Nucleus accumbens (tissue), 56 donors: ENCODE results near the gene PITRM1.
A peak's percentile ranks its signal among the peaks of the same experiment; 100 is the strongest.

Experiments used
- DNase-seq, 56 donors: peaks; one replicate each; lab custom pipeline; 2025; lab: John Stamatoyannopoulos, UW

PITRM1 gene

GRCh38 chr10:3167611-3168330, 4.8 kb downstream of the PITRM1 start:
- no peak for DNase-seq

- no peak for DNase-seq
Observed at GRCh38 chr10:3166496-3167290, 5.9 kb downstream of the PITRM1 start.

- no peak for DNase-seq
Observed at GRCh38 chr10:3165196-3165595, 7.4 kb downstream of the PITRM1 start.

DNA sequence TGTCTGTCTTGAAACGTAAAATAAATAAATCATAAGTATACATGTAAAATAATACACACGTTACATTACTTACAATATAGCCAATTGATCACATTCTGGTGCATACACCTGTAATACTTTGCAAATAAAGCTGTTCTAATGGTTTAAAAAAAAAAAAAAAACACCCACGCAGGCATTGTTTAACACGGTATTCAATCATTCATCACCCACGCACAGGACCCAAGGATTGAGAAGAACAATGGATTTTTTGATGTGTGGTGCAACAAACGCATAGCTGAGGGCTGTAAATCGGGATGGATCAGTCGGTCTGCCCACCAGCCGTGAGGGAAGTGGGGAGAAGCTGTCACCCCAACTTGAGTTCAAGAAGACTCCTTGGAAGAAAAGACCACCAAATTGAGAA, 8.7 kb downstream of the PITRM1 start:
- no peak for DNase-seq

- DNase-seq, result no peak
Observed at GRCh38 chr10:3162533-3162932, 10.0 kb downstream of the PITRM1 start.

DNA sequence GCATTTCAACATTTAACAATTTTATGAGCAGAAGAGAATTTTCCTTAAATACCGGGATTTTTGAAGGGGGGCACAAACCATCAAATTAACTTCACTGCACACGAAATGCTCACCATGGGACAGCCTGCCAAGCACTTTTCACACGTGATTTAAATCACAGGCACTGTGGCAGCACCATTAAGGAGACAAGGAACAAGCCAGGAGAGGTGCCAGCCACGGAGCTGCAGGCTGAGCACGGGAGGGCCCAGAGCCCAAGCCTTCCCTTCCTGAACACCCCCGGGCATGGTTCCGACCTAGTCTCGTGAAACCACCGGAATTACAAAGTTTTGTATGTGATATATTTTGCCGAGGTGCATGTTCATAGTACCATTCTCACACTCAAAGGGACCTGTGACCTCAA, 13.4 kb downstream of the PITRM1 start:
- peak in 2 of 56 donors; percentile 20 to 31 for DNase-seq

DNA sequence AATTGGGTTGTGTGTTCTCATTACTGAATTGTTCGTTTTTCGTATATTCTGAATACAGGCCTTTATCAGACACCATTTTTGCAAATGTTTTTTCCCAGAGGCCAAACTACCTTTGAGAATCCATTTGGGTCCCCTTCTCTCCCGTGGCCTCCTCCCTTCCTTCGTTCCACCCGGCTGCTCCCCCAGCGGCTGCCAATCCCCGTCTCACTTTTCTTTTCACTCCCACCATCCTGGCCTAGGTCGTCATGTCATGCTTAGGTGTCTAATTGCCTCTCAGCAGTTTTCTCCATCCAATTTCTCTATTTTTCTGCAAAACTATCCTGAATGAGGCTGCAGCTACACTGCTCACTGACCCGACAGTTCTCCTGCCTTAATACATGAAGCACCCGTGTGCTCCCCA, 17.9 kb downstream of the PITRM1 start:
- DNase-seq, result no peak

DNA sequence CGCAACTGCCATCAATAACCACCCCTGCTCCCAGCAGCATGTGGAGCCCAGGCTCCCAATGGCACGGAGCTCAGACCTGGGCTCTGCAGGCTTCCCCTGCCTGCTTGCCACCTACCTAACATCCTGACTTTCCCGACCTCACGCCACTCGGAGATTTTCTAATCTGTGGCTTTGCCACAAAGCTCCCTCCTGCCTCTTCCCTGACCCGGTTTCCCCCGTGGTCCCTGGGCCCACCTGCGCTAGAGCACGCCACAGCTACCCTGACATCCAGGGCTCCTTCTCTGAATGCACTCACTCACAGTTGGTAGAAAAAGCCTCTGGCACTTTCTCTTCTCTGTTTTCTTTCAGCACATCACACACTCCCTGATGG, 20.0 kb downstream of the PITRM1 start:
- DNase-seq, result no peak

GRCh38 chr10:3151889-3152565, 20.6 kb downstream of the PITRM1 start:
- no peak for DNase-seq

- DNase-seq, result no peak
Observed at GRCh38 chr10:3150961-3151360, 21.6 kb downstream of the PITRM1 start.

GRCh38 chr10:3150366-3150765, 22.2 kb downstream of the PITRM1 start:
- DNase-seq, result no peak

DNA sequence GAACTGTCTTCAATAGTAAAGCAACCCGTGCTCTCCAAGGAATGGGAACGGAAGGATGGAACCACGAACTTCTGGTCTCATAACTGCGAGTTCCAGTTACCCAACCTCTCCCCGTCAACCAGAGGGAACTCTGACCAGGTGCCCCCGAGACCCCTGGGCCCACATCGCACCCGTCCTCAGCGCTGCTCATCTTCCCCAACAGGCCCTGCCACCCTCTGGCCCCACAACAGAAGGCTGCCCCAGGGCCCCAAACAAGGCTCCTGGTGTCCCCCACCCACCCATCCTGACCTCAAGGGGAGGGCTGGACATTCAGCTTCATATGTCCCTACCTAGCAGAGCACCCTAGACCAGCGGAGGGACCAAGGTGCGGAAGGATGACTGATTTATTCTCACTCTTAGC, 22.7 kb downstream of the PITRM1 start:
- no peak for DNase-seq

DNA sequence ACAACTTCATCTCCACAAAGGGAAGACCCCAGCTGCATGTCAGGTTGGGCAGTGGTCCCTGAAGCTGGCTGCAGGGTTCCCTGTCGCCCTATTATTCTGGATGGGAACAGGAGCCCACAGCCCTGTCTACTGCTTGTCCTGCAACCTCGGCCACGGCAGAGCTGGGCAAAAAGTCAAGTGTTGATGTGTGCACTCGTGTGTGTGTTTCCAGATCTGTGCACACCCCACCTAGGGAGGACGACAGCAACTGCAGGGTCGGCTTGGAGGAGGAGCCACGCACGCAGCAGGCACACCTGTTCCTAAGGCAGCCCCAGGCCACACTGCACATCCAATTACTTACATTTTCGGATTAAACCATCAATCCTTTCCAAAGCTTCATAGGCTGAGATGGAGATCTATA, 23.6 kb downstream of the PITRM1 start:
- no peak for DNase-seq

DNA sequence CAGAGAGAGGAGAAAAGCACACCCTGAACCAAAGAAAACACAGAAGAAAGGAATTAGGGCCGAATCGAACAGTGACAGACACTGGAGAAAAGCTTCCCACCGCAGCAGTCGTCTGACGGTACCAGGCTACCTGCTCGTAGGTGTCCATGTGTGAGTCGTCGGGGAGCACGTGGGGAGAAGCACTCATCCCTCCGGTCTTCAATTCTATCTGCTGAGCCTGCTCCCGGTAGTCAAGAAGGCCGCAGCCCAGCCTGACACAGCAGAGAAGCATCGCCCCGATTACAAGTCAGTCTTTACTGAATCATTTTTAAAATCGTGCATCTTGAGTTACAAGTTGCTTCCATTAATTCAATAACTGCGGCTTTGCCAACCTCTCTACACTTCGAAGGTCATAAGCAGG, 24.5 kb downstream of the PITRM1 start:
- DNase-seq, result no peak

DNA sequence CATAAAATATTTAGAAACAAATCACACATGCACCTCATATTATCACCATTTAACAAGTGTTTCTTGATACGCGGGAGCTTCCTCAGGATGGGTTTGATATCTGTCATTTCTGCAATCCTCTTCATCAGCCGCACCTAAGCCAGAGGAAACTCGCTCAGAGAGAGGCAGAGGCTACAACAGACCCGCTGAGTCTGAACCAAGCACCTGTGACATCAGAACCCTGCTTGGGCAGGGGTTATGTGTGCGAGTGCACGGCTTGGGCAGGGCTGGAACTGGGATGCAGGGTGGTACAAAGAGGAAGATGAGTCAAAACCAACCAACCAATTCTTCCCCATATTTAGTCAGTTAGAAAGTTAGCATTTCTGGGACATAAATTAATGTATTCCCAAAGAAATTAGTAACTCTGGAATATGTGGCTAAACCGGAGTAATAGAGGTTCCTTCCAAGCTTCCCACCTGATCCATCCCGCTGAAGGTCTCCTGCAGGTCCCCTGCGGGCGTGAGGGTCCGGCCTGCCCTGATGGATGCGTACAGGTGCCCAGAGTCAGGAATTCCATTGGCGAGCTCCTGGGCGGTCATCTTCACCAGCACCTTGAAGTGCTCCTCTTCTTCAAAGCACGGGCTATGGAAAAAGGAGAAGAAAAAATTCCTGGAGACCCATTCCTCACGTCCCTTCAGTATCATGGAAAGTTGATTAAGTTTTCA, 25.3 kb downstream of the PITRM1 start:
- no peak for DNase-seq

DNA sequence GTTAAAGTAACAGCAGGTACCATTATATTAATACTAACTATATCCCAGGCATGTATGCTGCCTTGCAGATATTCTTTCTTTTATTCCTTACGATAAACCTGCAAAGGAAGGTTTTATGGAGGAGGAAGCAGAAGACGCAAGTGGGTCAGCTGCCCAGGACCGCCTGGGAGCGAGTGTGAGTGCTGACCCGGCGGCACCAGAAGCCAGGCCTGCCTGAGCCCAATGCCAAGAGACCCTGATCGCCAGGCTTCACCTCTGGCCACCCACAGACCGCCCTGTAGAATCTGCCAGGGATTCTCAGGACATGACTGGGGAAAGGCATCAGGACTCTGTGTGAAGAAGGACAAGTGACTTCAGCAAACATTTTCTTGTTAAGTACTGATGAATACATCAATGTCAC, 26.3 kb downstream of the PITRM1 start:
- no peak for DNase-seq

GRCh38 chr10:3145366-3145765, 27.2 kb downstream of the PITRM1 start:
- DNase-seq, result no peak

DNA sequence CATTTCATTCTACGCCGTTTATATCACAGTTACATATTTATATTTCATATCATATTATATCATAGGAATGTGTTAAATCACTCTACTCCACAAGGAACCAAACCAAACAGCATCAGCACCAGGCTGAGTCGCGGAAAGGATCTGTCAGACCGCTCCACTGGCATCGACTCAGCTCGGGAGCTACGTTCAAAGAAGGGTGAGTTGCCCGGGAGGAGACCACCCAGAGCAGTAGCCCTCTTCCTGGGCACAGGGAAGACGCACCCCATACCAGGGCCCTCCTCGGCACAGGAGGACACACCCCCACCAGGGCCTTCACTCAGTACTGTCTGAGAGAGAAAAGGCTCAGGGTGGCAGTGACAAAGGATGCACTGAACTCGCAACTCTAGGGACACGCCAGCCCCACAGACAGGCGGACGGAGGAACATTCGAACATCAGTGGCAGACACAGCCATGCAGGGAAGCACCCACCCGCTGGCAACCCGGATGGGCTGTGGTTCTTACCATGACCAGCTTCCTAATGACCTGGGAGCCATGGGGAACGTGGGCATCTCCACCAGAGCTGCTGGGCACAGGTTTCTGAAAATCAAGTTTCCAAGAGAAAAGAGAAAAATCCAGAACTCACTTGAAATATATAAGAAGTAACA, 28.7 kb downstream of the PITRM1 start:
- DNase-seq, result no peak

DNA sequence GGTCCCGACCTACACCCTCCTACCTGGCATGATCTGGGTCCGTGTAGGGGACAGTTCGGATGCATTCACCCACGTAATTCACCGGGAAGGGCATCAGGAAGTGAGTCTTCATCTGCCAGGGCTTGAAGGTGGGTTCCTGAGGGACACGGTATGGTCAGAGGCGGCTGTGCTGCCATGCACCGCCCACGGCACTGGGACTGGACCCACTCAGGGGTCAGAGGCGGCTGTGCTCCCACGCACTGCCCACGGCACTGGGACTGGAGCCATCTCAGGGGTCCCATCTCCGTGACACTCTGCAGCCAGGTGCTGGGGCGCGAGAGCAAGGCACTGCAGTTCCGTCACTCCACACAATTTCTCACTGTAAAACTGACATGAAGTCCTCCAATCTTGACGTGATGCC, 29.2 kb downstream of the PITRM1 start:
- no peak for DNase-seq

DNA sequence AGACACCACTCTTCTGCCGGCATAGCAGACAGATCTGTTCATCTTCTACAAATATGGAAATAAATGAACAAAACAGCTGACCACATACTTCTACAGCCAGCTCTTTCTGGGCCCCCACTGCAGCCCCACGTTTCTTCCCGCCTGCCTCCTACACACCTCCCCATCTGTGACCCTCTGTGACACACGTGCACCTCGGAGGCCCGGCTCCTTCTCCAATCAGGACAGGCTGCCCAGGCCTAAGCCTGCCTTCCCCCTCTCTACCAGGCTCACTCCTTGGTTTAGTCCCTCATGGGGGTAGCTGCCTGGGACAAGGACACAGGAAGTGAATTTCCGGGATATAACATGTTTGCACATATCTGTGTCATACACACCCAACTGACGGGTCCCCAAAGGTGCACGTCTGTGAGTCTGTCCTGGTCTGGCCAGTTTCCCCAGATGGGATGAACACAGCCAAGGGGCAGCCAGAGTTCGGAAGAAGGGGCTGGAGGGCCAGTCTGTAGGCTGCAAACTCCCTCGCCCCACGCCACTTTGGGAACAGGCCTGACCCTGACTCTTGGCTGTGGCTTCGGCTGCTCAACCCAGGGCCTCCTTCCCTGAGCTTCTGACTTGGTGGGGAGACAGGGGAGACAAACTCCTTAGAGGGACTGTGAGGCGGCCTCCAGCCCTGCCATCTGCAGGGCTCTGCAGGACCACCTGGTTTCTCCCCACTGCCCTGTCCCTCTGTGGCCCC, 30.3 kb downstream of the PITRM1 start:
- DNase-seq, result no peak
